ENCODE data around the gene OR51L1. TPM values are rescaled to one million over a fixed set of nuclear protein-coding genes. Genes with fewer than 3 reads are reported as not detected.
"Not testable (repeated sequence)": the region's sequence is repeated elsewhere in the genome, so short reads cannot be mapped to it uniquely, and the experiment has no call there.

The OR51L1 gene
- total RNA-seq (not detected), polyA plus RNA-seq (not detected)
- long read RNA-seq, donor 1: 0 reads
- long read RNA-seq, donor 2: 0 reads
- long read RNA-seq, donor 3: 0 reads

GRCh38 chr11:4994551-4994950, at the start of gene OR51L1:
Gene OR51L1 (plus strand): TSS chr11:4994851. CDS start chr11:4998983, 4,132 bp downstream.
- TF ChIP-seq CTCF (IDR thresholded peaks at IDR 0.05): no peak
- no peak for TF ChIP-seq POLR2A (IDR thresholded peaks at IDR 0.05)
- H3K36me3 ChIP-seq: no peaks in the 10 kb centered on the region
- WGBS, 4 donors: 78 to 86% (median 80%) methylated on average over 2 of the region's 2 CpGs
- no peak within 1 kb of the TSS for H3K27ac ChIP-seq
- no peaks in the 10 kb centered on the region for H3K9me3 ChIP-seq
- intact Hi-C loops (cut with DNase I): no loop called here
- H3K27me3 ChIP-seq: peaks cover 0 to 3% (median 0%) of the 10 kb centered on the region in 9 donors
- DNase-seq: no peak
- no peaks in the 10 kb centered on the region for H3K4me1 ChIP-seq
- ATAC-seq: no peak
- no peak within 1 kb of the TSS for H3K4me3 ChIP-seq

- Histone ChIP-seq H3K36me3 (no peaks in the 10 kb centered on the region), H3K9me3 (no peaks in the 10 kb centered on the region), H3K27me3 (peaks cover 0 to 2% (median 0%) of the 10 kb centered on the region in 9 donors), H3K4me1 (no peaks in the 10 kb centered on the region), H3K27ac (no peak within 1 kb of the TSS), H3K4me3 (no peak within 1 kb of the TSS)
- DNase-seq (no peak), ATAC-seq (no peak)
- intact Hi-C loops (cut with DNase I): no loop called here
- TF ChIP-seq CTCF (IDR thresholded peaks at IDR 0.05) (no peak), POLR2A (IDR thresholded peaks at IDR 0.05) (no peak)
These were observed 47.1 kb upstream of the OR51L1 start, which contains the start of gene OR51A4 for GRCh38 chr11:4947505-4947904. Gene OR51A4 (minus strand): TSS chr11:4947605. CDS start chr11:4947100, 505 bp downstream.

GRCh38 chr11:4955613-4956012, 39.0 kb upstream of the OR51L1 start, which contains the start of gene OR51A2:
Gene OR51A2 (minus strand): TSS chr11:4955713. CDS start chr11:4955713, 0 bp downstream.
- DNase-seq; H3K4me3 ChIP-seq; H3K27ac ChIP-seq; H3K27me3 ChIP-seq; H3K36me3 ChIP-seq; H3K4me1 ChIP-seq; intact Hi-C loops (cut with DNase I); H3K9me3 ChIP-seq; ATAC-seq: not testable (repeated sequence)
- 58 to 74% (median 63%) methylated on average over 2 of the region's 2 CpGs for WGBS, 4 donors

GRCh38 chr11:4957396-4957795, 37.3 kb upstream of the OR51L1 start:
- intact Hi-C loops (cut with DNase I): no loop called here
- DNase-seq: no peak
- H3K4me1 ChIP-seq: no peaks in the 10 kb centered on the region
- H3K4me3 ChIP-seq: no peak overlapping the region
- peaks cover 0 to 4% (median 0%) of the 10 kb centered on the region in 12 donors for H3K9me3 ChIP-seq
- 72 to 82% (median 79%) methylated on average over 4 of the region's 4 CpGs for WGBS, 4 donors
- TF ChIP-seq POLR2A (IDR thresholded peaks at IDR 0.05) (no peak), CTCF (IDR thresholded peaks at IDR 0.05) (no peak)
- no peak overlapping the region for H3K27ac ChIP-seq
- no peaks in the 10 kb centered on the region for H3K27me3 ChIP-seq
- no peak for ATAC-seq
- H3K36me3 ChIP-seq: no peaks in the 10 kb centered on the region

GRCh38 chr11:4960877-4961276, 33.8 kb upstream of the OR51L1 start:
- Histone ChIP-seq H3K4me1 (no peaks in the 10 kb centered on the region), H3K27me3 (no peaks in the 10 kb centered on the region), H3K9me3 (peaks cover 0 to 10% (median 0%) of the 10 kb centered on the region in 12 donors), H3K4me3 (no peak overlapping the region), H3K36me3 (no peaks in the 10 kb centered on the region), H3K27ac (no peak overlapping the region)
- intact Hi-C loops (cut with DNase I): no loop called here
- 78 to 86% (median 82%) methylated on average over 3 of the region's 3 CpGs for WGBS, 4 donors
- no peak for ATAC-seq
- no peak for TF ChIP-seq CTCF (IDR thresholded peaks at IDR 0.05)
- no peak for DNase-seq

All from heart left ventricle (tissue), 16 donors.